ENCODE measurements around the gene RNFT2.

Gene RNFT2

GRCh38 chr12:116843085-116843484 lies 105.0 kb downstream of the RNFT2 start:
- no peaks in the 10 kb centered on the region for H3K4me1 Mint-ChIP-seq
- H3K9me3 Mint-ChIP-seq = no peaks in the 10 kb centered on the region
- no peak overlapping the region for H3K27ac Mint-ChIP-seq
- no peak overlapping the region for H3K4me3 Mint-ChIP-seq
- no peaks in the 10 kb centered on the region for H3K27me3 Mint-ChIP-seq (ENCODE audit: low read depth)
- no peak for TF ChIP-seq CTCF (IDR thresholded peaks at IDR 0.05; ENCODE audit: unreplicated experiment in 3 of 3)
- peaks cover 7% of the 10 kb centered on the region for H3K36me3 Mint-ChIP-seq (ENCODE audit: low read depth)

GRCh38 chr12:116849216-116849615 lies 111.1 kb downstream of the RNFT2 start:
- Mint-ChIP-seq H3K27ac (no peak overlapping the region), H3K4me1 (peaks cover 11% of the 10 kb centered on the region), H3K36me3 (ENCODE audit: low read depth) (peaks cover 13% of the 10 kb centered on the region), H3K27me3 (ENCODE audit: low read depth) (peaks cover 4% of the 10 kb centered on the region), H3K4me3 (no peak overlapping the region), H3K9me3 (no peaks in the 10 kb centered on the region)
- no peak for TF ChIP-seq CTCF (IDR thresholded peaks at IDR 0.05; ENCODE audit: unreplicated experiment in 3 of 3)

- Mint-ChIP-seq H3K27me3 (ENCODE audit: low read depth) (peaks cover 4% of the 10 kb centered on the region), H3K36me3 (ENCODE audit: low read depth) (peaks cover 13% of the 10 kb centered on the region), H3K27ac (no peak overlapping the region), H3K4me1 (peaks cover 16% of the 10 kb centered on the region), H3K9me3 (no peaks in the 10 kb centered on the region), H3K4me3 (no peak overlapping the region)
- TF ChIP-seq CTCF (IDR thresholded peaks at IDR 0.05; ENCODE audit: unreplicated experiment in 3 of 3) = no peak
Observed at GRCh38 chr12:116852303-116852702, 114.2 kb downstream of the RNFT2 start.

- Mint-ChIP-seq H3K27me3 (ENCODE audit: low read depth) (peaks cover 10% of the 10 kb centered on the region), H3K36me3 (ENCODE audit: low read depth) (peaks cover 6% of the 10 kb centered on the region), H3K4me1 (peaks cover 23% of the 10 kb centered on the region), H3K4me3 (no peak overlapping the region), H3K9me3 (no peaks in the 10 kb centered on the region), H3K27ac (no peak overlapping the region)
- TF ChIP-seq CTCF (IDR thresholded peaks at IDR 0.05; ENCODE audit: unreplicated experiment in 3 of 3) = no peak
Observed at GRCh38 chr12:116853507-116853906, 115.4 kb downstream of the RNFT2 start.

- TF ChIP-seq CTCF (IDR thresholded peaks at IDR 0.05; ENCODE audit: unreplicated experiment in 3 of 3) = no peak
- H3K9me3 Mint-ChIP-seq = no peaks in the 10 kb centered on the region
- no peak overlapping the region for H3K27ac Mint-ChIP-seq
- no peak overlapping the region for H3K4me3 Mint-ChIP-seq
- peaks cover 47% of the 10 kb centered on the region for H3K4me1 Mint-ChIP-seq
- H3K27me3 Mint-ChIP-seq (ENCODE audit: low read depth) = peaks cover 23% of the 10 kb centered on the region
- no peaks in the 10 kb centered on the region for H3K36me3 Mint-ChIP-seq (ENCODE audit: low read depth)
Observed at GRCh38 chr12:116855744-116856470, 117.8 kb downstream of the RNFT2 start.

GRCh38 chr12:116856729-116857128 lies 118.6 kb downstream of the RNFT2 start:
- no peak overlapping the region for H3K4me3 Mint-ChIP-seq
- no peaks in the 10 kb centered on the region for H3K36me3 Mint-ChIP-seq (ENCODE audit: low read depth)
- peaks cover 55% of the 10 kb centered on the region for H3K4me1 Mint-ChIP-seq
- no peaks in the 10 kb centered on the region for H3K9me3 Mint-ChIP-seq
- no peak for TF ChIP-seq CTCF (IDR thresholded peaks at IDR 0.05; ENCODE audit: unreplicated experiment in 3 of 3)
- H3K27ac Mint-ChIP-seq = no peak overlapping the region
- H3K27me3 Mint-ChIP-seq (ENCODE audit: low read depth) = peaks cover 23% of the 10 kb centered on the region
